Sciatic nerve (tissue), 2 donors: ENCODE results near the gene CHRNA7. TPM values are rescaled to one million over a fixed set of nuclear protein-coding genes. Genes with fewer than 3 reads are reported as not detected.
"Not testable (repeated sequence)": the region's sequence is repeated elsewhere in the genome, so short reads cannot be mapped to it uniquely, and the experiment has no call there.

Experiments used
- ATAC-seq: fragments of 200-7000 bp; cut with Tn5 transposase; one replicate; pipeline ENCODE4 v1.9.1; 2020; ENCODE audit warnings: mild to moderate bottlenecking, moderate library complexity
- DNase-seq: peaks from one replicate; pipeline ENCODE4 v3.0.0-alpha.2; 2020; ENCODE audit warnings: low spot score
- intact Hi-C: fragments of 100-400 bp; cut with DNase I; formaldehyde crosslinking; loops from one replicate; pipeline ENCODE4 v1.14.2; 2022
- total RNA-seq: library from RNA; stranded (reverse); fragmentation: NEBNext Ultra II Directional; extraction: Animal tissue kit (Norgen Biotek cat#: 25700); gene quantifications from one replicate; pipeline ENCODE4 v1.2.1, GENCODE V29; 2021
- donor health status: DM: no; HTN: no; CAD: no.
- donor health status: DM: no; HTN: no; CAD: no.

Gene CHRNA7
- total RNA-seq, 1 donor from 2014 or later, result 1.5 TPM

- DNase-seq, ATAC-seq: not testable (repeated sequence)
Observed at GRCh38 chr15:32153868-32154623, 123.7 kb downstream of the CHRNA7 start.

GRCh38 chr15:32162143-32162542 is 131.8 kb downstream of the CHRNA7 start:
- intact Hi-C loops, DNase-seq: not testable (repeated sequence)

More at GRCh38 chr15:32153868-32154623, 123.7 kb downstream of the CHRNA7 start:
- intact Hi-C loops, result not testable (repeated sequence)

GRCh38 chr15:32164065-32164464 is 133.8 kb downstream of the CHRNA7 start:
- intact Hi-C loops, ATAC-seq, DNase-seq: not testable (repeated sequence)

More at GRCh38 chr15:32162143-32162542, 131.8 kb downstream of the CHRNA7 start:
- ATAC-seq, result not testable (repeated sequence)

GRCh38 chr15:32164747-32165146 is 134.4 kb downstream of the CHRNA7 start:
- ATAC-seq, DNase-seq, intact Hi-C loops: not testable (repeated sequence)

GRCh38 chr15:32165775-32166174 is 135.5 kb downstream of the CHRNA7 start:
- ATAC-seq, DNase-seq, intact Hi-C loops: not testable (repeated sequence)

- DNase-seq, ATAC-seq, intact Hi-C loops: not testable (repeated sequence)
Observed at GRCh38 chr15:32166270-32166669, 136.0 kb downstream of the CHRNA7 start.

- intact Hi-C loops, ATAC-seq, DNase-seq: not testable (repeated sequence)
Observed at GRCh38 chr15:32167913-32168312, 137.6 kb downstream of the CHRNA7 start.

- intact Hi-C loops, ATAC-seq: not testable (repeated sequence)
Observed at GRCh38 chr15:32180579-32180978, 150.3 kb downstream of the CHRNA7 start.

GRCh38 chr15:32193780-32194179 is 163.5 kb downstream of the CHRNA7 start:
- intact Hi-C loops, ATAC-seq: not testable (repeated sequence)

More at GRCh38 chr15:32180579-32180978, 150.3 kb downstream of the CHRNA7 start:
- not testable (repeated sequence) for DNase-seq

GRCh38 chr15:32196206-32196605 is 165.9 kb downstream of the CHRNA7 start:
- intact Hi-C loops, result not testable (repeated sequence)

More at GRCh38 chr15:32193780-32194179, 163.5 kb downstream of the CHRNA7 start:
- not testable (repeated sequence) for DNase-seq

GRCh38 chr15:32198938-32199337 is 168.6 kb downstream of the CHRNA7 start:
- DNase-seq, ATAC-seq, intact Hi-C loops: not testable (repeated sequence)

More at GRCh38 chr15:32196206-32196605, 165.9 kb downstream of the CHRNA7 start:
- not testable (repeated sequence) for ATAC-seq, DNase-seq

- intact Hi-C loops, ATAC-seq, DNase-seq: not testable (repeated sequence)
Observed at GRCh38 chr15:32209081-32209480, 178.8 kb downstream of the CHRNA7 start.

GRCh38 chr15:32218666-32219065 is 188.4 kb downstream of the CHRNA7 start:
- ATAC-seq, result no peak
- intact Hi-C loops, result no loop called here
- no peak for DNase-seq

Other genes with a start within 250 kb of the CHRNA7 start
- gene OTUD7A, start 159.8 kb upstream of the CHRNA7 start, total RNA-seq, result 3.6 TPM